HFFc6 (cell line): ENCODE measurements around the gene CHCHD6. TPM values are rescaled to one million over a fixed set of nuclear protein-coding genes. Genes with fewer than 3 reads are reported as not detected.

Source experiments
- DNase-seq: peaks from one replicate; pipeline ENCODE4 v3.0.0-alpha.2; 2018
- H3K27ac Mint-ChIP-seq: 2 replicates; pipeline ENCODE4 v1.8.0; 2020; ENCODE audit warnings: mild to moderate bottlenecking, mixed read lengths
- H3K27me3 Mint-ChIP-seq: 2 replicates; pipeline ENCODE4 v1.8.0; 2021; ENCODE audit warnings: mild to moderate bottlenecking, moderate library complexity, mixed read lengths; ENCODE audit not compliant: insufficient read depth
- H3K36me3 Mint-ChIP-seq: 2 replicates; pipeline ENCODE4 v1.8.0; 2021; ENCODE audit warnings: low read depth, mixed read lengths
- H3K4me1 Mint-ChIP-seq: 2 replicates; pipeline ENCODE4 v1.8.0; 2020; ENCODE audit warnings: low read depth, mixed read lengths
- H3K4me3 Mint-ChIP-seq: 2 replicates; pipeline ENCODE4 v1.8.0; 2020; ENCODE audit warnings: mild to moderate bottlenecking, moderate library complexity, mixed read lengths
- H3K9me3 Mint-ChIP-seq: 2 replicates; pipeline ENCODE4 v1.8.0; 2020; ENCODE audit warnings: mild to moderate bottlenecking, mixed read lengths
- total RNA-seq, 6 experiments: library from RNA; stranded (reverse); fragmentation: NEBNext Ultra II Directional; extraction: Animal tissue kit (Norgen Biotek cat#: 25700); gene quantifications; 2 replicates in 1 of 6; 3 replicates in 5 of 6; pipeline ENCODE4 v1.2.3, GENCODE V29; 2021
- TF ChIP-seq, protein P1 (sequence below): fragments of 200-600 bp; sonication (generic); IDR thresholded peaks from 2 replicates; pipeline ENCODE4 v1.5.0; 2021; ENCODE audit warnings: antibody characterized with exemption, mild to moderate bottlenecking

CHCHD6 gene
- total RNA-seq, 6 experiments from 2014 or later: 18.6 to 22.9 (median 19.9) TPM

DNA sequence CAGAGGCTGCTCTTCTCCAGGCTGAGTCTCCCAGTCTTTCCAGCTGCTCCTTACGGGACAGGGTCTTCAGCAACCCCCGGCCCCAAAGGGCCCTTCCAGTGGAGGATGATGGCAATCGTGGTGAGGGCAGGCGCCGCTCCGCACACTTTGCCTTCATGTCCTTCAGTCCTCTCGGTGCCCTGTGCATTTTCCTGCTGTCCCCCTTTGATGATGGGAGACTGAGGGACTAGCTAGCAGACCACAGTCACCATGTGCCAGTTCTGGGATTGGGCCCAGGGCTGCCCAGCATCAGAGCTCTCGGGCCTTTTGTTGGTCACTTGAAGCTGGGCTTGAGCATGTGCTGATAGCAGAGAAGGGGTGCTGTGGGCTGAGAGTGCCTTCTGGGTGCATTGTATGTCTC lies 40.3 kb upstream of the CHCHD6 start:
- TF ChIP-seq, protein P1, sequence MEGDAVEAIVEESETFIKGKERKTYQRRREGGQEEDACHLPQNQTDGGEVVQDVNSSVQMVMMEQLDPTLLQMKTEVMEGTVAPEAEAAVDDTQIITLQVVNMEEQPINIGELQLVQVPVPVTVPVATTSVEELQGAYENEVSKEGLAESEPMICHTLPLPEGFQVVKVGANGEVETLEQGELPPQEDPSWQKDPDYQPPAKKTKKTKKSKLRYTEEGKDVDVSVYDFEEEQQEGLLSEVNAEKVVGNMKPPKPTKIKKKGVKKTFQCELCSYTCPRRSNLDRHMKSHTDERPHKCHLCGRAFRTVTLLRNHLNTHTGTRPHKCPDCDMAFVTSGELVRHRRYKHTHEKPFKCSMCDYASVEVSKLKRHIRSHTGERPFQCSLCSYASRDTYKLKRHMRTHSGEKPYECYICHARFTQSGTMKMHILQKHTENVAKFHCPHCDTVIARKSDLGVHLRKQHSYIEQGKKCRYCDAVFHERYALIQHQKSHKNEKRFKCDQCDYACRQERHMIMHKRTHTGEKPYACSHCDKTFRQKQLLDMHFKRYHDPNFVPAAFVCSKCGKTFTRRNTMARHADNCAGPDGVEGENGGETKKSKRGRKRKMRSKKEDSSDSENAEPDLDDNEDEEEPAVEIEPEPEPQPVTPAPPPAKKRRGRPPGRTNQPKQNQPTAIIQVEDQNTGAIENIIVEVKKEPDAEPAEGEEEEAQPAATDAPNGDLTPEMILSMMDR: no peak
- no peaks in the 10 kb centered on the region for H3K4me1 Mint-ChIP-seq
- H3K27ac Mint-ChIP-seq: no peak overlapping the region
- H3K9me3 Mint-ChIP-seq: peaks cover 11% of the 10 kb centered on the region
- DNase-seq: no peak
- H3K4me3 Mint-ChIP-seq: no peak overlapping the region
- peaks cover 6% of the 10 kb centered on the region; the same call in 1 of the 2 replicates for H3K36me3 Mint-ChIP-seq
- H3K27me3 Mint-ChIP-seq: peaks cover 54% of the 10 kb centered on the region

DNA sequence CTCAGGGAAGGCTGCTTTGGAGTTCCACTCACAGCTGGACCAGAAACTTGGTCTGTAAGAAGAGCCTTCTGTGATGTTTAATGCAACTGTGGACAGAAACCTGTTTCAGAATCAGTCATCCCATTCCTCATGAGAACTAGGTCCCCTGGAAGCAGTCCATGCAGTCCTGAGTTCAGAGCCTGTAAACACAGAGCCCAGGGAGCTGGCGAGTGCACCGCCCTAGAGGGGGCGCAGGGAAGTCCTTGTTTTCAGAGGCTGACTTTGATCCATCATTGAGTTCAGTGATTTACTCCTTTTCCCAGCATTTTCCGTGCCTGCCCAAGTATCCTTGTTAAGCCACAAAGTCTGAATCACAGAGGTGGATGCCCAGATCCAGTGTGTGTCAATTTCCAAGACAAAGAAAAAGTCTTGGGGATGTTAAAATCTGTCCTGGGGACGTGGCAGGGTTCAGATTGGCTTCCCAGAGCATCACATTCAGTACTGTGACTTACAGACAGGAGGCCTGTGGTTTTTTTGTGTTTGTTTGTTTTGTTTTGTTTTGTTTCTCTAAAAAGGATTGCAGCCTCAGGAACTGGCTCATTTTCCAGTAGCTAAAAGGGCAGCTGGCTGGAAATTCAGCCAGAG lies 39.3 kb upstream of the CHCHD6 start:
- no peak for DNase-seq
- Mint-ChIP-seq H3K4me3 (no peak overlapping the region), H3K27me3 (peaks cover 52% of the 10 kb centered on the region)

DNA sequence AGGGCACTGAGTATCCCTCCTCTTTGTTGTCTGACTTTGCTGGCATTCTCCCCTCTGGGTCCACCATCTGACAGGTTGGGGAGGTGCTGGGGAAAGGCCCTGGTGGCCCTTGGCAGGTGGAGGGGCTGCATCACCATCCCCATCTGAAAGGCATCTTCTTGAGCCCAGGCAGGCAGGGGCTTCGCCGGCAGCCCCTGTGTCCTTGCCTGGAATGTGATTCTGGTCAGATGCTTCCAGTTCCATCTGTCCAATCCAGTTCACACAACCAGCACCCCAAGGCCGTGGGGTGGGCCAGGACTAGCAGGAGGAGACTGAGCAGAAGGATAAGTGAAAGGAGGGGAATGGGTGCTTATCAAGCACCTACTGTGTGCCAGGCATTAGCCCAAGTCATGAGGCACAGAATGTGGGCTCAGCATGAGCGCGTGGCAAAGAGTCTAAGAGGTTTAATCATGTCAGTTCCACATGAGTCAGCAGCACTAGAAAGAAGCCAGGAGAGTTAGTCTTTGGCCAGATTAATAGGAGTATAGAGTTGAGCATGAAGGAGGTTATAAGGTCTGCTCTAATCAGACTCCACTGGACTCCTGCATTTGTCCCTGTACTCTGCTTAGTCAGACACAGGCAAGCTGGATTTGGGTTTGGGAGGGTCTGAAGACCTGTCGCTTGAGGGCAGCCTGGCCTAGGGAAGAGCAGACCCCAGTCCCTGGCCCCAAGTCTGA lies 38.7 kb upstream of the CHCHD6 start:
- peaks cover 45% of the 10 kb centered on the region for H3K27me3 Mint-ChIP-seq
- peaks cover 6% of the 10 kb centered on the region; the same call in 1 of the 2 replicates for H3K36me3 Mint-ChIP-seq
- H3K9me3 Mint-ChIP-seq: peaks cover 9% of the 10 kb centered on the region

More for the DNA sequence above, 39.3 kb upstream of the CHCHD6 start:
- H3K4me1 Mint-ChIP-seq: no peaks in the 10 kb centered on the region
- peak overlapping the region; percentile 12; the same call in 1 of the 2 replicates for H3K27ac Mint-ChIP-seq
- TF ChIP-seq, protein P1: peak; percentile 47
- H3K36me3 Mint-ChIP-seq: peaks cover 6% of the 10 kb centered on the region; the same call in 1 of the 2 replicates
- H3K9me3 Mint-ChIP-seq: peaks cover 9% of the 10 kb centered on the region

DNA sequence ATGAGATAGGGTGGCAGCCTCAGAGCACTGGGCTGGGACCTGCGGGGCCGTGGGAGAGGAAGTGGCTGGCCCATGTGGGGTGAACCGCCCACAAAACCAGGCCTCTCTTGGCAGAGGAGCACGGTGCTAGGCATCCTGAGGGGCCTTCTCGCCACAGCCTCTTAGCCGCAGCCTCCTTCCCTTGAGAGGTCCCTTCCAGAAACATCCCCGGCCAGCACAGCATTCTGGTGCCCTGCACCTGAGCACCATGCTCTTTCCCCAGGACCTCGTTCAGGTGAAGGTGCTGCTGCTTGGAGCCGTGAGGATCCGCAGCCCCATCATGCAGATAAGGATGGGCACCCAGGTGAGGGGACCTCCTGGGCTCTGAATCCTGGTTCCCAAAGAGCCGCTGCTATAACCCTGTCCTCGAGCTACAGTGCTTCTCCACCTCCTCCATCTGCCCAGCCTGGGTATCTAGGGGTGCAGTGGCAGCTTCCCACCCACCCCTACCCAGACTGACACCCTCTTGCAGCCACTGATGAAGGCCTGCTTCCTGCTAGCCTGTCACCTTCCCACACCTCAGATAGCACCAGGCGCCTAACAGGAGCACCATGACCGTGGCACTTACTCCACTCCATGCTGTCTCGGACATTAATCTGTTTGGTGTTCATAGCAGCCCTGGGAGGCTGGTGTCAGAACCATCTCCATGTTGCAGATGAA lies 37.9 kb upstream of the CHCHD6 start:
- peaks cover 38% of the 10 kb centered on the region for H3K27me3 Mint-ChIP-seq
- TF ChIP-seq, protein P1: no peak
- peaks cover 4% of the 10 kb centered on the region; the same call in 1 of the 2 replicates for H3K36me3 Mint-ChIP-seq
- H3K4me1 Mint-ChIP-seq: no peaks in the 10 kb centered on the region
- no peak for DNase-seq
- peaks cover 5% of the 10 kb centered on the region for H3K9me3 Mint-ChIP-seq
- H3K4me3 Mint-ChIP-seq: no peak overlapping the region
- H3K27ac Mint-ChIP-seq: no peak overlapping the region

More for the DNA sequence above, 38.7 kb upstream of the CHCHD6 start:
- H3K4me3 Mint-ChIP-seq: no peak overlapping the region
- no peaks in the 10 kb centered on the region for H3K4me1 Mint-ChIP-seq
- TF ChIP-seq, protein P1: no peak
- no peak for DNase-seq
- no peak overlapping the region for H3K27ac Mint-ChIP-seq

DNA sequence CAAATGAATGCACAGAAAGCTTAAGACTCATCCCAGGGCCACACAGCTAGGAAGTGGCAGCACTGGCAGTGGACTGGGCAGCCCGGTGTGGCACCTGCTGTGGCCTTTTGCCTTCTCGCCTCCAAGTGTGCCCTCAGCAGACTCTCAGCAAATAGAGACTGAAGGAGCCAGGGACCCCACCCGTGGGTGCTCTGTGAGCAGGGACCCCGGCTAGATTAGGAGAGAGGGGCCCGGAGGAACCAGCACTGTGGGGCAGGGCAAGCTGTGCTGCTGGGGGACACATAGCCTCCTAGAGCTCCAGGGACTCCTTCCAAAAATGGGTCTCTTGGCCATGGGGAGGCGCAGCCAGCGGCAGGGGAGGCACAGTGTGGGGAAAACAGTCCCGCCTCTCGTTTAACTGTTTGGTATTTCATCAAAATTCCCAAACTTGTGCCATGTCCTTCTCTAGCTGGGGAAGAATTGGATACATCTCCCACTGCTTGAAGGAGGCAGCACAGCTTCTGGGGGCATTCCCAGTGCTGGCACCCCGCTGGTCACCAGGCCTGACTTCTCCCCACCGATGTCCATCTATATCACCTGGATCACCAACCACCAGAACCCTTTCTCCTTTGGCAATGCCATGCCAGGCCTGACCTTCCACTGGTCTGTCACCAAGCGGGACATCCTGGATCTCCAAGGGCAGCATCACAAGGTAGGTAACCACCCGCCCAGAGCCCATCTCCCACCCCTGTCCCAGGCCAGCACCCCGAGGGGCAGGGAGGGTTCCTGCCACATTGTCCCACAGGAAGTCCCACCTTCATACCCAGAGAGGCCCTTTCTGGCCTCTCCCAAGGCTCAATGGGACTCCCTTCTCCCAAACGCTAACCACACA lies 37.1 kb upstream of the CHCHD6 start:
- H3K4me3 Mint-ChIP-seq: no peak overlapping the region
- H3K9me3 Mint-ChIP-seq: no peaks in the 10 kb centered on the region
- DNase-seq: no peak
- H3K4me1 Mint-ChIP-seq: no peaks in the 10 kb centered on the region
- TF ChIP-seq, protein P1: no peak
- no peak overlapping the region for H3K27ac Mint-ChIP-seq
- H3K36me3 Mint-ChIP-seq: no peaks in the 10 kb centered on the region
- peaks cover 32% of the 10 kb centered on the region for H3K27me3 Mint-ChIP-seq
